PFSK-1 (cell line): ENCODE measurements around the gene TMEM240.

Experiments used
- FOXP2 ChIP-seq: optimal IDR thresholded peaks from 2 replicates; pipeline ENCODE3; 2011; ENCODE audit warnings: borderline replicate concordance, control low read depth, inconsistent platforms; ENCODE audit not compliant: insufficient read depth; ENCODE audit errors: extremely low read length, extremely low read depth
- POLR2AphosphoS5 ChIP-seq: IDR thresholded peaks from 2 replicates; pipeline ENCODE4 v1.6.1; 2012; ENCODE audit warnings: low read depth, mild to moderate bottlenecking, control low read depth, low read length, moderate library complexity
- REST ChIP-seq, 2 experiments: IDR thresholded peaks; 2 replicates each; pipeline versions ENCODE4 v1.6.1 to v1.8.0; 2011 to 2012; ENCODE audit warnings: low read depth in 2 of 2, low read length in 2 of 2, control low read depth in 1 of 2, inconsistent platforms in 1 of 2, mild to moderate bottlenecking in 1 of 2, moderate library complexity in 1 of 2; ENCODE audit not compliant: insufficient read depth in 1 of 2
- SIN3A ChIP-seq: IDR thresholded peaks from 2 replicates; pipeline ENCODE4 v1.6.1; 2012; ENCODE audit warnings: mild to moderate bottlenecking, low read length, moderate library complexity, borderline replicate concordance; ENCODE audit not compliant: insufficient read depth
- TAF1 ChIP-seq: IDR thresholded peaks from 2 replicates; pipeline ENCODE4 v1.6.1; 2012; ENCODE audit warnings: low read length, control low read depth, borderline replicate concordance; ENCODE audit not compliant: insufficient read depth

TMEM240 gene

GRCh38 chr1:1548591-1548990, 8.2 kb upstream of the TMEM240 start:
- TF ChIP-seq TAF1: no peak
- no peak for TF ChIP-seq SIN3A
- TF ChIP-seq REST (IDR thresholded peaks at IDR 0.05; ENCODE audit: insufficient read depth in 1 of 2, low read depth in 2 of 2, low read length in 2 of 2): no peak
- TF ChIP-seq POLR2AphosphoS5: no peak
- TF ChIP-seq FOXP2: no peak

GRCh38 chr1:1547476-1547875, 7.1 kb upstream of the TMEM240 start:
- TF ChIP-seq REST (IDR thresholded peaks at IDR 0.05; ENCODE audit: insufficient read depth in 1 of 2, low read depth in 2 of 2, low read length in 2 of 2) (no peak), POLR2AphosphoS5 (no peak), FOXP2 (no peak), SIN3A (no peak), TAF1 (no peak)

GRCh38 chr1:1547011-1547410, 6.6 kb upstream of the TMEM240 start:
- TF ChIP-seq TAF1 (no peak), SIN3A (no peak), POLR2AphosphoS5 (no peak), FOXP2 (no peak), REST (IDR thresholded peaks at IDR 0.05; ENCODE audit: insufficient read depth in 1 of 2, low read depth in 2 of 2, low read length in 2 of 2) (no peak)

GRCh38 chr1:1545946-1546737, 5.7 kb upstream of the TMEM240 start:
- TF ChIP-seq TAF1 (no peak), REST (IDR thresholded peaks at IDR 0.05; ENCODE audit: insufficient read depth in 1 of 2, low read depth in 2 of 2, low read length in 2 of 2) (no peak), POLR2AphosphoS5 (no peak), SIN3A (no peak), FOXP2 (no peak)

- TF ChIP-seq REST (IDR thresholded peaks at IDR 0.05; ENCODE audit: insufficient read depth in 1 of 2, low read depth in 2 of 2, low read length in 2 of 2): no peak
- TF ChIP-seq POLR2AphosphoS5: no peak
- no peak for TF ChIP-seq SIN3A
- no peak for TF ChIP-seq TAF1
Observed at GRCh38 chr1:1544544-1544943, 4.1 kb upstream of the TMEM240 start.
